K562 (cell line): ENCODE measurements around the gene ATP6V0D1. TPM values are rescaled to one million over a fixed set of nuclear protein-coding genes. Genes with fewer than 3 reads are reported as not detected.

Source experiments
- ARHGAP35 ChIP-seq: fragments of 450-650 bp; IDR thresholded peaks from 2 replicates; pipeline ENCODE4 v1.6.1; 2018; ENCODE audit not compliant: partially characterized antibody
- ARID3A ChIP-seq: IDR thresholded peaks from 2 replicates; pipeline ENCODE4 v1.6.1; 2012; ENCODE audit warnings: low read depth, low read length, improper control_type of control experiment, borderline replicate concordance
- FOSL1 ChIP-seq: fragments of 200-800 bp; sonication (Bioruptor generic); conservative IDR thresholded peaks from 2 replicates; pipeline ENCODE4 v1.6.1; 2016; ENCODE audit warnings: missing genetic modification characterization, missing compliant biosample characterization
- FUS ChIP-seq: fragments of 200-400 bp; formaldehyde crosslinking; optimal IDR thresholded peaks from 2 replicates; pipeline ENCODE3; 2017; ENCODE audit warnings: low read depth, low read length
- HDAC8 ChIP-seq: fragments of 450-650 bp; IDR thresholded peaks from 2 replicates; pipeline ENCODE4 v1.6.1; 2016; ENCODE audit warnings: mild to moderate bottlenecking, missing genetic modification characterization, moderate library complexity, missing compliant biosample characterization
- HES1 ChIP-seq: fragments of 450-650 bp; IDR thresholded peaks from 2 replicates; pipeline ENCODE4 v1.6.1; 2016; ENCODE audit warnings: low read depth, mild to moderate bottlenecking, moderate library complexity
- HNRNPL ChIP-seq: fragments of 200-400 bp; formaldehyde crosslinking; IDR thresholded peaks from 2 replicates; pipeline ENCODE4 v1.6.1; 2017; ENCODE audit warnings: low read depth, mild to moderate bottlenecking, low read length
- LARP7 ChIP-seq: fragments of 450-650 bp; IDR thresholded peaks from 2 replicates; pipeline ENCODE4 v1.6.1; 2016
- MAX ChIP-seq: sonication (generic); formaldehyde crosslinking; IDR thresholded peaks from 2 replicates; pipeline ENCODE4 v1.9.0; 2022; ENCODE audit warnings: mild to moderate bottlenecking, missing genetic modification reagents
- MTF1 ChIP-seq: fragments of 250-450 bp; sonication (Bioruptor Pico); IDR thresholded peaks from 2 replicates; pipeline ENCODE4 v1.9.0; 2021; ENCODE audit warnings: moderate library complexity, mild to moderate bottlenecking, inconsistent platforms, borderline replicate concordance
- MXD1 ChIP-seq: fragments of 250-450 bp; sonication (Bioruptor Pico); IDR thresholded peaks from 2 replicates; pipeline ENCODE4 v1.8.0; 2021; ENCODE audit warnings: borderline replicate concordance, mild to moderate bottlenecking, moderate library complexity; ENCODE audit not compliant: poor library complexity, severe bottlenecking
- NR2C2 ChIP-seq, 2 experiments: fragments of 200-800 bp in 1 of 2; sonication (Bioruptor generic) in 1 of 2; sonication (generic) in 1 of 2; formaldehyde crosslinking in 1 of 2; IDR thresholded peaks; 2 replicates each; pipeline versions ENCODE4 v1.6.1 to v1.8.0; 2016 to 2022; ENCODE audit warnings: mild to moderate bottlenecking in 1 of 2, missing compliant biosample characterization in 1 of 2, missing genetic modification characterization in 1 of 2, missing genetic modification reagents in 1 of 2
- RUNX1 ChIP-seq: sonication (generic); IDR thresholded peaks from 2 replicates; pipeline ENCODE4 v1.6.1; 2016; ENCODE audit warnings: antibody characterized with exemption, low read depth
- SFPQ ChIP-seq: fragments of 200-400 bp; formaldehyde crosslinking; IDR thresholded peaks from 2 replicates; pipeline ENCODE4 v1.6.1; 2017; ENCODE audit warnings: mild to moderate bottlenecking, low read depth, low read length, moderate library complexity
- ZBTB26 ChIP-seq: fragments of 450-650 bp; formaldehyde crosslinking; IDR thresholded peaks from 2 replicates; pipeline ENCODE4 v1.4.0; 2022; ENCODE audit warnings: missing genetic modification characterization
- ZNF134 ChIP-seq: fragments of 250-450 bp; sonication (Bioruptor Pico); conservative IDR thresholded peaks from 2 replicates; pipeline ENCODE4 v1.4.0; 2020
- ZNF277 ChIP-seq: fragments of 250-450 bp; sonication (Bioruptor Pico); IDR thresholded peaks from 2 replicates; pipeline ENCODE4 v1.8.0; 2022; ENCODE audit warnings: inconsistent platforms, mild to moderate bottlenecking, moderate library complexity, borderline replicate concordance
- ZNF76 ChIP-seq: fragments of 250-450 bp; sonication (Bioruptor Pico); IDR thresholded peaks from 2 replicates; pipeline ENCODE4 v1.4.0; 2020; ENCODE audit warnings: mild to moderate bottlenecking, moderate library complexity, borderline replicate concordance
- polyA plus RNA-seq, 8 experiments: library from polyadenylated mRNA; depleted of rRNA in 4 of 8; stranded (reverse) in 5 of 8; unstranded in 3 of 8; fragments of >200 nt; fragmentation: Nextera tagmentation in 2 of 8; fragmentation: Illumina TruSeq in 1 of 8; extraction: Ambion mirVana in 2 of 8; extraction: Trizol in 1 of 8; gene quantifications; 2 replicates each; pipeline versions ENCODE4 v1.2.1 to v1.2.3, GENCODE V29; 2011 to 2014; ENCODE audit warnings: inconsistent platforms in 1 of 8, missing spikeins in 1 of 8
- total RNA-seq, 7 experiments: library from RNA; depleted of rRNA in 6 of 7; stranded (reverse); fragments of >200 nt in 6 of 7; fragmentation: Illumina TruSeq in 2 of 7; extraction: Trizol in 2 of 7; gene quantifications; 2 replicates each; pipeline versions ENCODE4 v1.2.1 to v1.2.3, GENCODE V29; 2011 to 2021; ENCODE audit warnings: low replicate concordance in 1 of 7

Gene ATP6V0D1
- total and polyA plus RNA-seq, 9 of the 15 experiments (the other 6 are each of a cell fraction or from before 2014, with no cell fraction given): 23.2 to 69.7 (median 45.6) TPM

- TF ChIP-seq FUS: no peak
- TF ChIP-seq HNRNPL: no peak
- TF ChIP-seq RUNX1: no peak
- no peak for TF ChIP-seq ZNF76 (CRISPR knock-in tag)
- TF ChIP-seq ZBTB26: no peak
- TF ChIP-seq ZNF134 (CRISPR knock-in tag): no peak
- no peak for TF ChIP-seq ARID3A
- TF ChIP-seq MXD1 (CRISPR knock-in tag): no peak
- TF ChIP-seq SFPQ: no peak
- no peak for TF ChIP-seq LARP7
- TF ChIP-seq FOSL1 (tag): peak; percentile 97
- TF ChIP-seq HDAC8 (tag): no peak
- peak; percentile 51 for TF ChIP-seq MAX (CRISPR knock-in tag)
- no peak for TF ChIP-seq ARHGAP35
- no peak for TF ChIP-seq HES1
- no peak for TF ChIP-seq ZNF277 (CRISPR knock-in tag)
- no peak for TF ChIP-seq MTF1 (CRISPR knock-in tag)
- no peak for TF ChIP-seq NR2C2 (CRISPR knock-in tag; IDR thresholded peaks at IDR 0.05)
- peak; percentile 88 for TF ChIP-seq NR2C2 (tag; IDR thresholded peaks at IDR 0.05)
Observed at GRCh38 chr16:67504031-67505021, 23.4 kb upstream of the ATP6V0D1 start (continued).
